HG03039 (cell line): ENCODE data around the gene CHRNA4.

Source experiments
- ATAC-seq: cut with Tn5 transposase; IDR thresholded peaks from one replicate; pipeline ENCODE4 v1.9.1; 2021; ENCODE audit warnings: mild to moderate bottlenecking, moderate library complexity; ENCODE audit not compliant: unreplicated experiment

Gene CHRNA4

GRCh38 chr20:63364801-63365585 is 3.8 kb upstream of the CHRNA4 start:
- no peak for ATAC-seq

- ATAC-seq, result no peak
Observed at GRCh38 chr20:63363981-63364561, 2.9 kb upstream of the CHRNA4 start.

- ATAC-seq, result no peak
Observed at GRCh38 chr20:63363013-63363957, 2.1 kb upstream of the CHRNA4 start.

GRCh38 chr20:63362436-63363009 is 1.4 kb upstream of the CHRNA4 start:
- no peak for ATAC-seq

GRCh38 chr20:63361519-63362435 is 628 bp upstream of the CHRNA4 start:
- ATAC-seq, result no peak

- no peak for ATAC-seq
Observed at GRCh38 chr20:63359937-63360849, 956 bp downstream of the CHRNA4 start.

- ATAC-seq, result no peak
Observed at GRCh38 chr20:63359164-63359934, 1.8 kb downstream of the CHRNA4 start.

GRCh38 chr20:63357921-63358905 is 2.9 kb downstream of the CHRNA4 start:
- no peak for ATAC-seq

GRCh38 chr20:63356931-63357879 is 3.9 kb downstream of the CHRNA4 start:
- ATAC-seq, result no peak

GRCh38 chr20:63356511-63356910 is 4.6 kb downstream of the CHRNA4 start:
- no peak for ATAC-seq

- ATAC-seq, result no peak
Observed at GRCh38 chr20:63355781-63356295, 5.3 kb downstream of the CHRNA4 start.

GRCh38 chr20:63354636-63355350 is 6.4 kb downstream of the CHRNA4 start:
- ATAC-seq, result no peak

- ATAC-seq, result no peak
Observed at GRCh38 chr20:63352811-63353221, 8.3 kb downstream of the CHRNA4 start.

- no peak for ATAC-seq
Observed at GRCh38 chr20:63351811-63352591, 9.1 kb downstream of the CHRNA4 start.
